Smooth muscle cell (in vitro differentiated cells): ENCODE data around the gene C1orf159. TPM values are rescaled to one million over a fixed set of nuclear protein-coding genes. Genes with fewer than 3 reads are reported as not detected.

Experiments used
- DNase-seq: peaks from one replicate; lab custom pipeline; 2025; ENCODE audit not compliant: unreplicated experiment; lab: John Stamatoyannopoulos, UW
- H2AFZ ChIP-seq: fragments of 200-600 bp; sonication (generic); 2 replicates; pipeline ENCODE4 v1.6.0; 2016; ENCODE audit warnings: antibody characterized with exemption, low read depth, mild to moderate bottlenecking
- H3F3A ChIP-seq: fragments of 200-600 bp; sonication (generic); 2 replicates; pipeline ENCODE4 v1.6.0; 2017; ENCODE audit warnings: antibody characterized with exemption, low read depth
- H3K27ac ChIP-seq: fragments of 200-600 bp; sonication (generic); 2 replicates; pipeline ENCODE4 v1.5.1; 2016; ENCODE audit warnings: low read depth, mild to moderate bottlenecking
- H3K27me3 ChIP-seq: fragments of 200-600 bp; sonication (generic); 2 replicates; pipeline ENCODE4 v1.6.1; 2016; ENCODE audit warnings: low read depth, mild to moderate bottlenecking
- H3K36me3 ChIP-seq: fragments of 200-600 bp; sonication (generic); 2 replicates; pipeline ENCODE4 v1.5.1; 2016; ENCODE audit warnings: low read depth
- H3K4me1 ChIP-seq: fragments of 200-600 bp; sonication (generic); 2 replicates; pipeline ENCODE4 v1.5.1; 2016; ENCODE audit warnings: low read depth
- H3K4me2 ChIP-seq: fragments of 200-600 bp; sonication (generic); 2 replicates; pipeline ENCODE4 v1.6.0; 2016; ENCODE audit warnings: mild to moderate bottlenecking
- H3K4me3 ChIP-seq: fragments of 200-600 bp; sonication (generic); 2 replicates; pipeline ENCODE4 v1.5.1; 2016; ENCODE audit warnings: mild to moderate bottlenecking
- H3K79me2 ChIP-seq: fragments of 200-600 bp; sonication (generic); 2 replicates; pipeline ENCODE4 v1.6.0; 2016; ENCODE audit warnings: low read depth, mild to moderate bottlenecking
- H3K9ac ChIP-seq: fragments of 200-600 bp; sonication (generic); 2 replicates; pipeline ENCODE4 v1.6.0; 2016; ENCODE audit warnings: low read depth
- H3K9me3 ChIP-seq: fragments of 200-600 bp; sonication (generic); replicated peaks from 2 replicates; pipeline ENCODE4 v1.5.1; 2016; ENCODE audit warnings: low read depth
- H4K20me1 ChIP-seq: fragments of 200-600 bp; sonication (generic); 2 replicates; pipeline ENCODE4 v1.6.0; 2016; ENCODE audit warnings: low read depth
- WGBS: methylation state at CpG from one replicate; pipeline ENCODE4 v1.1.7; 2016; ENCODE audit warnings: low lambda C conversion rate; 5-methylcytosine and 5-hydroxymethylcytosine counted together
- polyA plus RNA-seq: library from polyadenylated mRNA; unstranded; fragments of >200 nt; fragmentation: Nextera tagmentation; extraction: Ambion mirVana; gene quantifications from 2 replicates; pipeline ENCODE4 v1.2.1, GENCODE V29; 2016
- total RNA-seq: library from RNA; depleted of rRNA; stranded (reverse); fragments of >200 nt; gene quantifications from 2 replicates; pipeline ENCODE4 v1.2.3, GENCODE V29; 2014
- TF ChIP-seq, protein P1 (sequence below): fragments of 200-600 bp; sonication (generic); IDR thresholded peaks from 2 replicates; pipeline ENCODE4 v1.5.1; 2017; ENCODE audit warnings: borderline replicate concordance, mild to moderate bottlenecking, antibody characterized with exemption; ENCODE audit not compliant: insufficient read depth, poor library complexity, severe bottlenecking

The C1orf159 gene
- total and polyA plus RNA-seq, 2 experiments from 2014 or later, result 20.2 to 24.5 TPM

- WGBS, result 92% methylated on average over 6 of the region's 6 CpGs
- no peaks in the 10 kb centered on the region for H3K9me3 ChIP-seq
- DNase-seq, result no peak
- H3K4me3 ChIP-seq, result no peak overlapping the region
- TF ChIP-seq, protein P1, sequence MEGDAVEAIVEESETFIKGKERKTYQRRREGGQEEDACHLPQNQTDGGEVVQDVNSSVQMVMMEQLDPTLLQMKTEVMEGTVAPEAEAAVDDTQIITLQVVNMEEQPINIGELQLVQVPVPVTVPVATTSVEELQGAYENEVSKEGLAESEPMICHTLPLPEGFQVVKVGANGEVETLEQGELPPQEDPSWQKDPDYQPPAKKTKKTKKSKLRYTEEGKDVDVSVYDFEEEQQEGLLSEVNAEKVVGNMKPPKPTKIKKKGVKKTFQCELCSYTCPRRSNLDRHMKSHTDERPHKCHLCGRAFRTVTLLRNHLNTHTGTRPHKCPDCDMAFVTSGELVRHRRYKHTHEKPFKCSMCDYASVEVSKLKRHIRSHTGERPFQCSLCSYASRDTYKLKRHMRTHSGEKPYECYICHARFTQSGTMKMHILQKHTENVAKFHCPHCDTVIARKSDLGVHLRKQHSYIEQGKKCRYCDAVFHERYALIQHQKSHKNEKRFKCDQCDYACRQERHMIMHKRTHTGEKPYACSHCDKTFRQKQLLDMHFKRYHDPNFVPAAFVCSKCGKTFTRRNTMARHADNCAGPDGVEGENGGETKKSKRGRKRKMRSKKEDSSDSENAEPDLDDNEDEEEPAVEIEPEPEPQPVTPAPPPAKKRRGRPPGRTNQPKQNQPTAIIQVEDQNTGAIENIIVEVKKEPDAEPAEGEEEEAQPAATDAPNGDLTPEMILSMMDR, result no peak
- no peaks in the 10 kb centered on the region for H3K36me3 ChIP-seq
- no peak overlapping the region for H2AFZ ChIP-seq
- no peak overlapping the region for H3K9ac ChIP-seq
- no peaks in the 10 kb centered on the region for H3F3A ChIP-seq
- H3K27me3 ChIP-seq, result peaks cover 20% of the 10 kb centered on the region
- no peak overlapping the region for H3K27ac ChIP-seq
- H3K4me2 ChIP-seq, result no peak overlapping the region
- no peaks in the 10 kb centered on the region for H3K79me2 ChIP-seq
- peaks cover 88% of the 10 kb centered on the region for H4K20me1 ChIP-seq
- peaks cover 10% of the 10 kb centered on the region for H3K4me1 ChIP-seq
Observed at GRCh38 chr1:1038694-1039093, 77.2 kb downstream of the C1orf159 start.

DNA sequence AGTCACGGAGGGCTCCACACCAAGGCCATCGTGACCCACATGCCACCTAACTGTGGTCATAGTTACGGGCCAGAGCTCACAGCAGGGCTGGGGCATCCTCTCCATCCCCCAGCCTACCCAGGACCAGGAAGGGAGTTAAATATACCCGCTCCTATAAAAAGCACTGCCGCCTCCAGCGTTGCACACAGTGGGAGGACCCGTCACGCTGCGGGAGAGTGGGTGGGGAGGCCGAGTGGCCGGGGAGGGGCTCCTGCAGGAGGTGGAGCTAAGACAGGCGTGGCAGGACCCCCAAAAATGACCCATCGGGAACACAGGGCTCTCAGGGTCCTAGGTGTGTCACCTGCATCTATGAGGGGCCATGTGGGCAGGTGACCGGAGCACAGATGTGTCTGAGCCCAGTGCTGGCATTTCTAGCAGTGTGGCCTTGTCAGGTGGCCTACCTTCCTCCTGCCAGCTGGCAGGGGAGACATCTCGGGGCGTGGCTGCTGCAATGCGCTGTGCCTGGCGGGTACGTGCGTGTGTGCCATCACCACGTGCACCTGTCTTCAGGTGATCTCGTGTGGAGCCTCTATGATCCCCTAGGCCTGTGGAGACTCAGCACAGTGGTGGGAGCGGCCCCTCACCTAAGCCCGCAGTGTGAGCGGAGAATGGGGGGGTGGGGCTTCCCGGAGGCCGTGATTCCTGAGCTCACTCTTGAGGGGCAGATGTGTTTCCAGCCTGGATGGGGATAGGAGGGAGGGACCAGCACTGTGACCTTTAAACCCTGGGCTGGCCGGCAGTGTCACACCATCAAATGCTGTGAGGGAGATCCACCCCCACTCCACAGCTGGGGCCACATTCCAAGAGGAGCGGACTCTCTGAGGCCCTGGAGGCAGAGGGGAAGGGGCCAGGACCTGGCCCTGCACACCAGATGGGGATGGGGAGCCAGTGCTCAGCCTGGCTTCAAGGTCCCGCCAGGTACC lies 78.2 kb downstream of the C1orf159 start:
- H3F3A ChIP-seq, result no peaks in the 10 kb centered on the region
- H3K36me3 ChIP-seq, result no peaks in the 10 kb centered on the region
- H3K27ac ChIP-seq, result no peak overlapping the region
- no peak overlapping the region for H2AFZ ChIP-seq
- H4K20me1 ChIP-seq, result peaks cover 84% of the 10 kb centered on the region
- 92% methylated on average over 28 of the region's 30 CpGs for WGBS
- no peaks in the 10 kb centered on the region for H3K9me3 ChIP-seq
- TF ChIP-seq, protein P1, result no peak
- no peak overlapping the region for H3K9ac ChIP-seq
- H3K27me3 ChIP-seq, result peaks cover 21% of the 10 kb centered on the region
- no peak for DNase-seq
- no peaks in the 10 kb centered on the region for H3K79me2 ChIP-seq
- peaks cover 12% of the 10 kb centered on the region for H3K4me1 ChIP-seq
- no peak overlapping the region for H3K4me2 ChIP-seq
- no peak overlapping the region for H3K4me3 ChIP-seq

- Histone ChIP-seq H3F3A (no peaks in the 10 kb centered on the region), H3K36me3 (no peaks in the 10 kb centered on the region), H4K20me1 (peaks cover 85% of the 10 kb centered on the region), H3K4me2 (no peak overlapping the region), H3K9ac (no peak overlapping the region), H3K27ac (no peak overlapping the region), H3K4me1 (peaks cover 16% of the 10 kb centered on the region), H3K79me2 (no peaks in the 10 kb centered on the region), H3K27me3 (peaks cover 21% of the 10 kb centered on the region), H3K9me3 (no peaks in the 10 kb centered on the region), H2AFZ (no peak overlapping the region), H3K4me3 (no peak overlapping the region)
- DNase-seq, result no peak
- TF ChIP-seq, protein P1, result no peak
- WGBS, result 98% methylated on average over 19 of the region's 19 CpGs
Observed at GRCh38 chr1:1035291-1035943, 80.5 kb downstream of the C1orf159 start.
